K562 (cell line): Measurements from ENCODE around the gene MTOR. TPM values are rescaled to one million over a fixed set of nuclear protein-coding genes. Genes with fewer than 3 reads are reported as not detected.

Experiments
- ADNP ChIP-seq: fragments of 200-800 bp; sonication (Bioruptor generic); IDR thresholded peaks from 2 replicates; pipeline ENCODE4 v1.6.1; 2016; ENCODE audit warnings: missing genetic modification characterization, missing compliant biosample characterization
- ARHGAP35 ChIP-seq: fragments of 450-650 bp; IDR thresholded peaks from 2 replicates; pipeline ENCODE4 v1.6.1; 2018; ENCODE audit not compliant: partially characterized antibody
- ARNT ChIP-seq, 2 experiments: fragments of 450-650 bp; IDR thresholded peaks; 2 replicates each; pipeline ENCODE4 v1.6.1; 2016; ENCODE audit warnings: mild to moderate bottlenecking in 1 of 2
- BMI1 ChIP-seq: fragments of 150-350 bp; IDR thresholded peaks from 2 replicates; pipeline ENCODE4 v1.6.1; 2014; ENCODE audit warnings: low read length
- CEBPB ChIP-seq: fragments of 450-650 bp; IDR thresholded peaks from 2 replicates; pipeline ENCODE4 v1.6.1; 2016; ENCODE audit warnings: missing genetic modification characterization, missing compliant biosample characterization
- CHD4 ChIP-seq: fragments of 200-600 bp; sonication (generic); IDR thresholded peaks from 3 replicates; pipeline ENCODE4 v1.6.1; 2012; ENCODE audit warnings: low read depth, mild to moderate bottlenecking, mixed read lengths, low read length, inconsistent platforms; ENCODE audit not compliant: insufficient read depth, insufficient replicate concordance, poor library complexity, severe bottlenecking
- LEF1 ChIP-seq: fragments of 450-650 bp; IDR thresholded peaks from 2 replicates; pipeline ENCODE4 v1.6.1; 2016; ENCODE audit warnings: mild to moderate bottlenecking
- MIER1 ChIP-seq: fragments of 450-650 bp; IDR thresholded peaks from 2 replicates; pipeline ENCODE4 v1.6.1; 2016; ENCODE audit warnings: antibody characterized with exemption, mild to moderate bottlenecking, low read depth
- NR2C2 ChIP-seq, 2 experiments: fragments of 200-800 bp in 1 of 2; sonication (Bioruptor generic) in 1 of 2; sonication (generic) in 1 of 2; formaldehyde crosslinking in 1 of 2; IDR thresholded peaks; 2 replicates each; pipeline versions ENCODE4 v1.6.1 to v1.8.0; 2016 to 2022; ENCODE audit warnings: mild to moderate bottlenecking in 1 of 2, missing compliant biosample characterization in 1 of 2, missing genetic modification characterization in 1 of 2, missing genetic modification reagents in 1 of 2
- PHB ChIP-seq: fragments of 250-450 bp; sonication (Bioruptor Pico); IDR thresholded peaks from 2 replicates; pipeline ENCODE4 v1.5.0; 2021
- POLR2B ChIP-seq: fragments of 450-650 bp; IDR thresholded peaks from 2 replicates; pipeline ENCODE4 v1.6.1; 2018; ENCODE audit warnings: low read depth; ENCODE audit not compliant: partially characterized antibody
- PTRF ChIP-seq: fragments of 450-650 bp; IDR thresholded peaks from 2 replicates; pipeline ENCODE4 v1.6.1; 2016; ENCODE audit warnings: mild to moderate bottlenecking, missing genetic modification characterization, missing compliant biosample characterization
- TFAM ChIP-seq: fragments of 250-450 bp; sonication (Bioruptor Pico); conservative IDR thresholded peaks from 2 replicates; pipeline ENCODE4 v1.5.0; 2021; ENCODE audit warnings: mild to moderate bottlenecking, moderate library complexity
- ZNF263 ChIP-seq: sonication (generic); formaldehyde crosslinking; IDR thresholded peaks from 2 replicates; pipeline ENCODE4 v1.8.0; 2022; ENCODE audit warnings: mild to moderate bottlenecking, missing genetic modification reagents, borderline replicate concordance
- ZNF3 ChIP-seq: fragments of 250-450 bp; sonication (Bioruptor Pico); IDR thresholded peaks from 2 replicates; pipeline ENCODE4 v1.5.0; 2021; ENCODE audit warnings: mild to moderate bottlenecking, moderate library complexity
- polyA plus RNA-seq, 8 experiments: library from polyadenylated mRNA; depleted of rRNA in 4 of 8; stranded (reverse) in 5 of 8; unstranded in 3 of 8; fragments of >200 nt; fragmentation: Nextera tagmentation in 2 of 8; fragmentation: Illumina TruSeq in 1 of 8; extraction: Ambion mirVana in 2 of 8; extraction: Trizol in 1 of 8; gene quantifications; 2 replicates each; pipeline versions ENCODE4 v1.2.1 to v1.2.3, GENCODE V29; 2011 to 2014; ENCODE audit warnings: inconsistent platforms in 1 of 8, missing spikeins in 1 of 8
- total RNA-seq, 7 experiments: library from RNA; depleted of rRNA in 6 of 7; stranded (reverse); fragments of >200 nt in 6 of 7; fragmentation: Illumina TruSeq in 2 of 7; extraction: Trizol in 2 of 7; gene quantifications; 2 replicates each; pipeline versions ENCODE4 v1.2.1 to v1.2.3, GENCODE V29; 2011 to 2021; ENCODE audit warnings: low replicate concordance in 1 of 7
- TF ChIP-seq, protein P1 (sequence below): fragments of 250-450 bp; sonication (Bioruptor Pico); IDR thresholded peaks from 2 replicates; pipeline ENCODE4 v1.9.0; 2021; ENCODE audit warnings: mild to moderate bottlenecking, inconsistent platforms
- TF ChIP-seq, protein P2 (sequence below): sonication (generic); formaldehyde crosslinking; IDR thresholded peaks from 2 replicates; pipeline ENCODE4 v1.8.0; 2022; ENCODE audit warnings: mild to moderate bottlenecking, missing genetic modification reagents
- TF ChIP-seq, protein P3 (sequence below): IDR thresholded peaks from 2 replicates; pipeline ENCODE4 v1.6.1; 2011; ENCODE audit warnings: borderline replicate concordance, low read depth, mild to moderate bottlenecking, moderate library complexity, low read length; ENCODE audit not compliant: insufficient read depth, poor library complexity, severe bottlenecking

Gene MTOR
- total and polyA plus RNA-seq, 9 of the 15 experiments (the other 6 are each of a cell fraction or from before 2014, with no cell fraction given): 11.4 to 71.4 (median 52.2) TPM

DNA sequence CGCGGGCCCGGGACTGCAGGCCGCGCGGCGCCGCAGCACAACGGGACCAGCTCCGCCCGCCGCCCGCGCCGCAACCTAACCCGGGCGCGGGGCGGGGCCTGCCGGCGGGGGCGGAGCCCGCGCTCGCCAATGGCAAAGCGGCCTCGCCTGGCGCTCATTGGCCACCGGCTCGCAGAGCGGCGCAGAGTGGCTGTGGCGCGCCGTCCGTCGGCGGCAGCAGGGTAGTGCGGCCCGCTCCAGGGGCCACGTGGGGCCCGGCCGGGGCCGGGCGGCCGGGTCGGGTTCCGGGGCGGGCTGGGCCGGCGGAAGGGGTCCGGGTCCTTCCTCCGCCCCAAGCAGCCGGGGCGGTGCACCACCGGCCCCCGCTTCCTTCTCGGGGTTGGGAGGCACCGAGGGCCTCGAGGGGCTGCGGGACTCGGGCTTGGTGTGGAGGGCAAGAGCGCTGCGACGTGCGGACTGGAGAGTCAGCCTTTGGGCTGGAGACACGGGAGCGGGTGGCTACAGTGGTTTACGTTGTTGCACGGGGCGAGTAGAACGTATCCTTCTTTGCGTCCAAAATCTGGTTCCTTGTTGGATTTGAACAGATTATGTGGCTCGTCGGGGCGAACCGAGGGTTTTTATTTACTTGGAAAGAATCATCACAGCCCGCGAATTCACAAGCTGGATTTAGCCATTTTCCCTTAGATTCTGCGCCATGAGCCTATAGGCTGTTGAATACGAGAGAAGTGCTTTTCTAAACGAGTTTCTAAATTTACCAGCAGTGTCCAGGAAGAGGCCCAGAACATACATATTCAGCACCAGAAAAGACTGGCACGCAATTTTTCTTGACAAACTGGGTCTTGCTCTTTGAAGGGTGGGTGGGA lies 202.2 kb downstream of the MTOR start, which contains the start of gene SRM (continued):
- TF ChIP-seq, protein P1, sequence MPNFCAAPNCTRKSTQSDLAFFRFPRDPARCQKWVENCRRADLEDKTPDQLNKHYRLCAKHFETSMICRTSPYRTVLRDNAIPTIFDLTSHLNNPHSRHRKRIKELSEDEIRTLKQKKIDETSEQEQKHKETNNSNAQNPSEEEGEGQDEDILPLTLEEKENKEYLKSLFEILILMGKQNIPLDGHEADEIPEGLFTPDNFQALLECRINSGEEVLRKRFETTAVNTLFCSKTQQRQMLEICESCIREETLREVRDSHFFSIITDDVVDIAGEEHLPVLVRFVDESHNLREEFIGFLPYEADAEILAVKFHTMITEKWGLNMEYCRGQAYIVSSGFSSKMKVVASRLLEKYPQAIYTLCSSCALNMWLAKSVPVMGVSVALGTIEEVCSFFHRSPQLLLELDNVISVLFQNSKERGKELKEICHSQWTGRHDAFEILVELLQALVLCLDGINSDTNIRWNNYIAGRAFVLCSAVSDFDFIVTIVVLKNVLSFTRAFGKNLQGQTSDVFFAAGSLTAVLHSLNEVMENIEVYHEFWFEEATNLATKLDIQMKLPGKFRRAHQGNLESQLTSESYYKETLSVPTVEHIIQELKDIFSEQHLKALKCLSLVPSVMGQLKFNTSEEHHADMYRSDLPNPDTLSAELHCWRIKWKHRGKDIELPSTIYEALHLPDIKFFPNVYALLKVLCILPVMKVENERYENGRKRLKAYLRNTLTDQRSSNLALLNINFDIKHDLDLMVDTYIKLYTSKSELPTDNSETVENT (CRISPR knock-in tag): peak; percentile 81; the same call in 1 of the 2 replicates
- TF ChIP-seq, protein P2, sequence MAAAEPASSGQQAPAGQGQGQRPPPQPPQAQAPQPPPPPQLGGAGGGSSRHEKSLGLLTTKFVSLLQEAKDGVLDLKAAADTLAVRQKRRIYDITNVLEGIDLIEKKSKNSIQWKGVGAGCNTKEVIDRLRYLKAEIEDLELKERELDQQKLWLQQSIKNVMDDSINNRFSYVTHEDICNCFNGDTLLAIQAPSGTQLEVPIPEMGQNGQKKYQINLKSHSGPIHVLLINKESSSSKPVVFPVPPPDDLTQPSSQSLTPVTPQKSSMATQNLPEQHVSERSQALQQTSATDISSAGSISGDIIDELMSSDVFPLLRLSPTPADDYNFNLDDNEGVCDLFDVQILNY (CRISPR knock-in tag): no peak
- TF ChIP-seq CHD4 (no peak), ZNF3 (CRISPR knock-in tag) (no peak), PHB (no peak), NR2C2 (CRISPR knock-in tag; IDR thresholded peaks at IDR 0.05) (peak; percentile 34; the same call in 1 of the 2 replicates), NR2C2 (tag; IDR thresholded peaks at IDR 0.05) (peak; percentile 69), BMI1 (no peak), ADNP (tag) (no peak), POLR2B (peak; percentile 64), ARHGAP35 (no peak), MIER1 (no peak), TFAM (CRISPR knock-in tag) (no peak), PTRF (tag) (no peak), ARNT (IDR thresholded peaks at IDR 0.05) (no peak), LEF1 (no peak), ZNF263 (CRISPR knock-in tag) (0 out of 2 replicates have a peak, but pooled peaks have one; percentile 16), CEBPB (tag) (no peak)
- TF ChIP-seq, protein P3, sequence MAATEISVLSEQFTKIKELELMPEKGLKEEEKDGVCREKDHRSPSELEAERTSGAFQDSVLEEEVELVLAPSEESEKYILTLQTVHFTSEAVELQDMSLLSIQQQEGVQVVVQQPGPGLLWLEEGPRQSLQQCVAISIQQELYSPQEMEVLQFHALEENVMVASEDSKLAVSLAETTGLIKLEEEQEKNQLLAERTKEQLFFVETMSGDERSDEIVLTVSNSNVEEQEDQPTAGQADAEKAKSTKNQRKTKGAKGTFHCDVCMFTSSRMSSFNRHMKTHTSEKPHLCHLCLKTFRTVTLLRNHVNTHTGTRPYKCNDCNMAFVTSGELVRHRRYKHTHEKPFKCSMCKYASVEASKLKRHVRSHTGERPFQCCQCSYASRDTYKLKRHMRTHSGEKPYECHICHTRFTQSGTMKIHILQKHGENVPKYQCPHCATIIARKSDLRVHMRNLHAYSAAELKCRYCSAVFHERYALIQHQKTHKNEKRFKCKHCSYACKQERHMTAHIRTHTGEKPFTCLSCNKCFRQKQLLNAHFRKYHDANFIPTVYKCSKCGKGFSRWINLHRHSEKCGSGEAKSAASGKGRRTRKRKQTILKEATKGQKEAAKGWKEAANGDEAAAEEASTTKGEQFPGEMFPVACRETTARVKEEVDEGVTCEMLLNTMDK: no peak
